Measurements from ENCODE around the gene ZNF441. TPM values are rescaled to one million over a fixed set of nuclear protein-coding genes. Genes with fewer than 3 reads are reported as not detected.

ZNF441 gene
- total RNA-seq, 2 experiments from 2014 or later, result 3.6 to 4.3 TPM

- peaks cover 66% of the 10 kb centered on the region for H3K36me3 Mint-ChIP-seq (ENCODE audit: low read depth)
- TF ChIP-seq CTCF (IDR thresholded peaks at IDR 0.05), result no peak
- intact Hi-C loops (cut with micrococcal nuclease), result no loop called here
- DNase-seq (no peak), ATAC-seq (no peak)
- ChIA-PET CTCF (no interaction called here), POLR2A (no interaction called here)
- no peak overlapping the region for H3K27ac Mint-ChIP-seq
- no peaks in the 10 kb centered on the region for H3K27me3 Mint-ChIP-seq
- peaks cover 7% of the 10 kb centered on the region for H3K4me1 Mint-ChIP-seq (ENCODE audit: low read depth)
- no peak overlapping the region for H3K4me3 Mint-ChIP-seq
- H3K9me3 Mint-ChIP-seq, result peaks cover 49% of the 10 kb centered on the region
Measured at GRCh38 chr19:11833541-11833940, 66.7 kb downstream of the ZNF441 start.

Other genes starting within 250 kb of the ZNF441 start
- 10 to 100 TPM; 51.2 to 53.9 TPM for gene ECSIT, start 237.9 kb upstream of the ZNF441 start, total RNA-seq
- gene CNN1, start 228.1 kb upstream of the ZNF441 start, total RNA-seq, result not detected
- gene ELOF1, start 207.8 kb upstream of the ZNF441 start, total RNA-seq, result 10 to 100 TPM; 41.3 to 45.7 TPM
- 1 to 10 TPM; 4.7 to 6.2 TPM for gene ACP5, start 189.4 kb upstream of the ZNF441 start, total RNA-seq
- gene ZNF627, start 169.5 kb upstream of the ZNF441 start, total RNA-seq, result 1 to 10 TPM; 6.1 to 6.5 TPM
- gene ZNF823, start 28.1 kb upstream of the ZNF441 start, total RNA-seq, result 1 to 10 TPM; 3.3 to 3.9 TPM
- 1 to 10 TPM in 1 of 2 experiments, under 1 TPM in 1; 0.76 to 1.4 TPM for gene ZNF491, start 31.5 kb downstream of the ZNF441 start, total RNA-seq
- 1 to 10 TPM; 7.7 to 8.8 TPM for gene ZNF440, start 47.3 kb downstream of the ZNF441 start, total RNA-seq
- gene ZNF439, start 81.7 kb downstream of the ZNF441 start, total RNA-seq, result 1 to 10 TPM; 8.7 to 9.6 TPM
- 1 to 10 TPM; 1.8 to 3.1 TPM for gene ZNF69, start 120.8 kb downstream of the ZNF441 start, total RNA-seq
- 10 to 100 TPM; 12.0 to 14.0 TPM for gene ZNF700, start 158.1 kb downstream of the ZNF441 start, total RNA-seq
- gene ZNF763, start 198.0 kb downstream of the ZNF441 start, total RNA-seq, result 1 to 10 TPM in 1 of 2 experiments, under 1 TPM in 1; 0.83 to 1.7 TPM

Measured in activated CD8-positive, alpha-beta T cell treated with anti-CD3 and anti-CD28 coated beads for 36 hours (primary cell).